Hepatic stellate cell (primary cell): Measurements from ENCODE around the gene GALNT15.

Experiments
- DNase-seq: peaks from one replicate; pipeline ENCODE4 v3.0.0; 2011; ENCODE audit warnings: low spot score

Gene GALNT15

GRCh38 chr3:16174389-16174788 is at the start of gene GALNT15:
Gene GALNT15, plus strand, starts transcription at chr3:16174680. Its CDS starts 472 bp downstream, at chr3:16175152.
- DNase-seq, result peak; percentile 90

- no peak for DNase-seq
These were observed 47.8 kb upstream of the GALNT15 start for GRCh38 chr3:16126634-16127033.

DNA sequence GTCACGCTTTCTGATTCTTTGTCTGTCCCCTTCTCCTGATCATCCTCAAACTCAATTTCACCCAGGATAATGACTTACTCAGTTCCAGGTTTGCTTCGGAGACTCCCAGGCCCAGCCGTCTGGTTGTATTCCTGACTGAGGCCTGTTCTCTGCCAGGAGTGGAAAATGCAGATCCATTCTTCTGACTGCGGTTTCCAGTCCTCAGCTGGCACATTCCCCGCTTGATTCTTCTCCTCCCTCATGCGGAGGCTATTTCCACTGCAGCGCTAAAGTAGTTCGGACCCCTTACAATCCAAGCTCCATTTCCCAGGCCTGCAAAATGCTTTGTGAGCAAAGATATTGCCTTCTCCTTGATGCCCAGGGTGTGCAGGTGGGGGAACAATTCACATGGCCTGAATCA is 47.2 kb upstream of the GALNT15 start:
- no peak for DNase-seq

DNA sequence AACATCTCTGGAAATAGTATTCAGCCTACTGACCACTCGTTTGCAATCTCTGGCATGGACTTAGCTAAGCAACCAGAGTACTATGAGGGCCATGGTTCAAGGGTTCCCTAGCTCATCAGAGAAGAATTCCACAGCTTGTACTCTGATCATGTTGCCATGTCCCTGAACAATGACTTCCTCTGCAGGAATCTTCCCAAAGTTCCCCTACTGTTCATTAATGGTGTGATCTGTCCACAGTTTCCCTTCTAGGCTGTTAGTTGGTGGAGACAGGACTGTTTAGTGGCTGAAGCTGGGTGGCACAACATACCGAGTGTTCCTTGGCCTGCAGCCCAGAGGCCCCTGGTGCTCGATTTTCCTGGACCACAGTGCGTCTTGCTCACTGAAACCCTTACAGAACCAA is 44.4 kb upstream of the GALNT15 start:
- peak; percentile 60 for DNase-seq

GRCh38 chr3:16132190-16132589 is 42.3 kb upstream of the GALNT15 start:
- no peak for DNase-seq

- no peak for DNase-seq
These were observed 41.6 kb upstream of the GALNT15 start for GRCh38 chr3:16132928-16133327.

DNA sequence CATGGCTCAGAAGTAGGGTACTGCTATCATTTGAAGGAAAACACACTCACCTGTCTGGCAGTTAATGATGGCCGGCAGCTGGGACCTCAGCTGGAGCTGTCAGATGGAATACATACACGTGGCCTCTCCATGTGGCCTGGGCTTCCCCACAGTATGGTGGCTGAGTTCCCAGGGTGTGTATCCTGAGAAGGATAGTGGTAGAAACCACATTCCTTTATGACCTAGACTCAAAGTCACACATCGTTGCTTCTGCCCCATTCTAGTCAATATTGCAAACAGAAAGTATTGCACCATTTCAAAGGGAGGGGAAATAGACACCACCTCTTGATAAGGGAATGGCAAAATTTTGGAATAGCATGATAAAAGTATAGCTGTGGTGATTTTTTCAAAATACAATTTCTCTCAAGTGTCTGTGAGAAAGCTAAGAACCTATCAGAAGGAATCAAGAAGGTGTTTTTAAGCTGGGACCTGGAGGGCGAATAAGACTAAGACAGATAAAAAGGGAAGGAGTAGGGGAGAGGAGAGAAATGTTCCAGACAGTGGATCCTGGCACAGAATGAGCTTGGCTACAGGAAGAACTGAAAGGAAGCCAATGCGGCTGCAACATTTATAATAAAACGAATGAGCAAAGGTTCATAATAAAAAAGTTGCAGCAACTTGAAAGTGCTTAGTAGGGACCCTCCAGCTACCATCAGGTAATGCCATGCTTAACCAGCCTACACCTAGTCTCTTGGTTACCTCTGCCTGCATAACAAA is 40.1 kb upstream of the GALNT15 start:
- no peak for DNase-seq

GRCh38 chr3:16136055-16136454 is 38.4 kb upstream of the GALNT15 start:
- no peak for DNase-seq

GRCh38 chr3:16137044-16137443 is 37.4 kb upstream of the GALNT15 start:
- DNase-seq, result no peak

GRCh38 chr3:16137977-16138376 is 36.5 kb upstream of the GALNT15 start:
- no peak for DNase-seq

- peak; percentile 71 for DNase-seq
These were observed 34.2 kb upstream of the GALNT15 start for GRCh38 chr3:16140116-16140893.

DNA sequence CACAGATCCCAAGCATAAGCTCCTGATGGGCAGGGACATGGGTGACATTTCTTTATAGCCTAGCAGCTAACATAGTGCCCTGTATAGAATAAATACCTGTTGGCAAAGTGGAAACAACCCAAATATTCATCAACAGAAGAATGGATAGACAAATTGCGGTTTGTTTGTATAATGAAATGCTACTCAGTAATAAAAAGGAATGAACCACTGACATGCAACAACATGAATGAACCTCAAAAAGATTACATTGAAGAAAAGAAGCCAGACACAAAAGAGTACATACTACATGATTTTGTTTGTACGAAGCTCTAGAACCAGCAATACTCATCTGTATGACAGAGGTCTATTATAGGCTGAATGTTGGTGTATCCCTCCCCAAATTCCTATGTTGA is 33.6 kb upstream of the GALNT15 start:
- no peak for DNase-seq

DNA sequence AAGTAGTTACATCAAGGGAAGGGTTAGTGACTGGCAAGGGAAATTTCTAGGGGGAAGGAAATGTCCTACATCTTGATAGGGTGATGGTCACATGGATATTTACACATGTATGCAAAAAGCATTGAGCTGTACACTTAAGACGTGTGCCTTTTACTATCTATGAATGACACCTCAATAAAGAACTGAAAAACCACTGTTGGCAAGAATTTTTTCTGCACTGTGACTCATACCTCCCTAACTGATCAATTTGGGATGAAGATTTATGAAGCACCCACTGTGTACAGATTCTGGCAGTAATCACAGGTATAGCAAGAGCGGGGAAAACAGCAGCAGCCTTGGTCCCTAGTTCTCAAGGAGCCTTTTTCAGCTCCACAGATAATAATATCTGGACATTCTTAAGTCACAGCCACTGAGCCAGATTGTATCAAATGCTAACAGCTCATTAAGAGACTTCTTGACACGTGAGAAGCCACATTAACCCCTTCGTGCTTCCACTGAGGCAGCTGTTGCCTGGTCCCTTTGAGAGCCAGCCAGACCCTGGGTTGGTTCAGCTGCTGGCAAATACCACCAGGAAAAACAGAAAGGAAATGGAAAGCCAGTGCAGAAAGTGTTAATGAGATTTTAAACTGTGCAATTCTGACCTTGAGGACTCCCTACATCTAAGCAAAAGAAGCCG is 32.0 kb upstream of the GALNT15 start:
- no peak for DNase-seq

DNA sequence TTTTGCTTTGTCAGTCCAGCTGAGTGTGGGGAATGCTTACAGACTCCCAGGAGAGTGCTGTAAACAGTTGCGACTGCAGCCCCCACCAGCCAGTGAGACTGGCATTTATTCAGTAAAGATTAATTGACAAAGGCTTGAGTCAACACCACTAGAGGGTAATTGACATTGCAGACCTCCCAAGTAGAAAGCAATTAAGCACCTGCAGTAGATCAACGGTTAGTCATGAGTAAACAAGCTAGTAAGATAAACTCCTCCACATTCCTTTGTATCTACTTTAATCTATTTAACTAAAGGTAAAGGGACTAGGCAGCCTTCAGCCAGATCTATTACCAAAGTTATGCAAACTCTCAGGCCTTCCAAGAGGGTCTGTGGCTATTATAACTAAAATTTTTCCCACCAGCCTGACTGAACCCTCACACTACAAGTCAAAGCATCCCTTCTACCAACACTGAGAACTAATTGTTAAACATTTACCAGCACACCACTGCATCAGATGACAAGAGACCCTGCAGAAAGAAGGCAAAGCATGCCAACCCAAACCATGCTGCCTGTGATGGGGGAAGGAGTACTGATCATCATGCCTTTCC is 30.5 kb upstream of the GALNT15 start:
- no peak for DNase-seq

- no peak for DNase-seq
These were observed 29.3 kb upstream of the GALNT15 start for GRCh38 chr3:16145176-16145575.

DNA sequence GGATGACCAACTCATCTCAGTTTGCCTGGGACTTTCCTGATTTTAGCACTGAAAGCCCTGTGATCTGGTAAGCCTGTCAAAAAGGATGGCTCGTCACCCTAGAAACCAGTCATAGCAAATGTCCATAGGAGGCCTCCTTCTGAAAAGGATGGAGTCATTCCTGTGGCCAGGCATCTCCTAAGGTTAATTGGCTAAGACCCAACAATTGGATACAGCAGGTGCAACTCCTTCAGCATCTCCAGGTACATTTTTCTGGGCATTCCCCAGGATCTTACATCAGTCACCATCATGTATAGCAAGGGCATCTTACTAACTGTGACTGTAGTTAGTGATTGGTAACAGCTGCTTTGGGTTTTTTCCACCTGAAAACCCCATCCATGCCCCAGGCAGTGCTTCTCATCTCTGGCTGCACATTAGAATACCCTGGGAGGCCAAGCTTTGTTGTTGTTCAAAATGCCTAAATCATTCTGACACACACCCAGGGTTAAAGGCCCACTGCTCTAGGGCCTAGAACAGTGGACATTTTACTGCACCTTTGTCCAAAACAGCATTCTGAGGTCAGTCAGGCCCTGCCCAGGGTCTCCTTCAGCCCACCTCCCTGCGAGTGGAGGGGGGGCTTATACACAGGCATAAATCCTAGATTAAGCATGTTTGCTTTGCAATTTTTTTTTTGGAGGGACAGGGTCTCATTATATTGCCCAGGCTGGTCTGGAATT is 28.3 kb upstream of the GALNT15 start:
- DNase-seq, result no peak

- DNase-seq, result no peak
These were observed 27.1 kb upstream of the GALNT15 start for GRCh38 chr3:16147220-16147994.

DNA sequence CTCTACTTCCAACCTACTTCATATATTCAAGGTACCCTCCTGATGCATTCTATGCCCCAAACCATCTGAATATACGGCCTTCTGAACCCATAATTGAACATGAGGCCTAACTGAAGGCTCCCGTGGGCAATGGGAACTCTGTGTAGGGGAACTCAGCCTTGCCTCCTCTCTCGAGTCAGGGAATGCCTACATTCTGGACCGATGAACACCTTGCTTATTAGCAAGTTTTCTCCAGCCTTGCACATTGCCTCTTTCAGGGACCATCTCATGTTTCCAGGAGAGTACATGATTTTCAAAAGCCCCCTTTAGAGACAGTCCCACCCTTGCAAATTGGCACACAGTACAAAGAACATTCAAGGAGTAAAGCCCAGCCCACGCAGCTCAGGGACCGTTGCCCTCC is 26.3 kb upstream of the GALNT15 start:
- DNase-seq, result no peak

DNA sequence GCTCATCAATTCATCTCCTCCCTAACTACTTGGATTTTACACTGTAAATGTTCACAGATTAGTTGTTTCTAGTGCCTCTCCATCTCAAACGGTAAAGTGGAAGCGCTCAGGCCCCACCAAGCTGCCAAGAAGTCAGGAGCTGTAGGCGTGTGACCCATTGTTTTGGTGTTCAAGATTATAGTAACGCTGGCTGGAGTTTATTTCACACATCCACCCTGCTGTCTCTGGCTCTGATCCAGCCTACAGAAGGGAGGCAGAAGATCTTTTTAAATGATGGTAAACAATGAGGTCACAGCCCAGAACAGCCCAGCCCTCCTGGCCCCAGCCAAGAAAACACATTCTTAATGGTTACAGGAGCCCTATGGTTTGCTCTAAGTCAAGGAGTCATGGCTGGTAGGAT is 25.7 kb upstream of the GALNT15 start:
- DNase-seq, result no peak

DNA sequence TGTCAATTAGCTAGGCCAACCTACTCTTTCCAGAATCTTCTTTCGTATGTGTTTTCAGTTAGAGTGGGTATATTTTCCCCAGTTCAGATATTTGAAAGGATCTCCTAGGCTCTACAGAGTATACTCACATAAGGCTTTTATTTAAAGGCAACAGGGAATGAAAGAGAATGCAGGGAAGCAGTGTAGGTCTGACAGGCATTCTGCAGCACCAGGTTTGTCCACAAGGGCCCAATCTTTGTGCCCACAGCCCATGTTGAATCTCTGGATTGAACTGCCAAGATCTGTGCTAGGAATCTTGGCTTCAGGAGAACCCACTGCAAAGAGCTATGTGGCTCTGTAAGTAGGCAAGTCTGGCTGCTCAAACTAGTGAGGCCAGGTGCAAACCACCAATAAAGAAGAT is 24.2 kb upstream of the GALNT15 start:
- no peak for DNase-seq

- peak; percentile 47 for DNase-seq
These were observed 23.4 kb upstream of the GALNT15 start for GRCh38 chr3:16151109-16151508.
